ENCODE data around the gene LEPR. TPM values are rescaled to one million over a fixed set of nuclear protein-coding genes. Genes with fewer than 3 reads are reported as not detected.
A peak's percentile ranks its signal among the peaks of the same experiment; 100 is the strongest.

LEPR gene
- total RNA-seq, 2 donors from 2014 or later: 5.3 to 7.8 TPM

GRCh38 chr1:65409816-65410326 is 10.6 kb upstream of the LEPR start:
- H3K4me3 ChIP-seq: no peak overlapping the region

GRCh38 chr1:65412256-65412983 is 8.0 kb upstream of the LEPR start:
- intact Hi-C loops (cut with DNase I): no loop called here
- no peak overlapping the region for H3K27ac ChIP-seq
- WGBS, 2 donors: 83 to 87% methylated on average over 4 of the region's 4 CpGs
- DNase-seq (no peak), ATAC-seq (no peak)
- no peaks in the 10 kb centered on the region for H3K9me3 ChIP-seq
- no peak for TF ChIP-seq CTCF (IDR thresholded peaks at IDR 0.05)
- TF ChIP-seq POLR2A (IDR thresholded peaks at IDR 0.05): no peak
- H3K36me3 ChIP-seq (replicated peaks in 1 of 2; ENCODE audit: insufficient read depth in 1 of 2, low read depth in 2 of 2): no peaks in the 10 kb centered on the region
- H3K4me3 ChIP-seq: no peak overlapping the region
- no peaks in the 10 kb centered on the region for H3K4me1 ChIP-seq
- H3K27me3 ChIP-seq: no peaks in the 10 kb centered on the region

More at GRCh38 chr1:65409816-65410326, 10.6 kb upstream of the LEPR start:
- no peaks in the 10 kb centered on the region for H3K4me1 ChIP-seq
- TF ChIP-seq POLR2A (IDR thresholded peaks at IDR 0.05): no peak
- no peak for TF ChIP-seq CTCF (IDR thresholded peaks at IDR 0.05)
- H3K27ac ChIP-seq: no peak overlapping the region
- no peaks in the 10 kb centered on the region for H3K9me3 ChIP-seq
- DNase-seq (no peak), ATAC-seq (no peak)
- intact Hi-C loops (cut with DNase I): no loop called here
- H3K36me3 ChIP-seq (replicated peaks in 1 of 2; ENCODE audit: insufficient read depth in 1 of 2, low read depth in 2 of 2): no peaks in the 10 kb centered on the region
- 93 to 94% methylated on average over 4 of the region's 4 CpGs for WGBS, 2 donors
- no peaks in the 10 kb centered on the region for H3K27me3 ChIP-seq

- DNase-seq: no peak
- no peaks in the 10 kb centered on the region for H3K9me3 ChIP-seq
- 73 to 74% methylated on average over 3 of the region's 3 CpGs for WGBS, 2 donors
- H3K36me3 ChIP-seq (replicated peaks in 1 of 2; ENCODE audit: insufficient read depth in 1 of 2, low read depth in 2 of 2): no peaks in the 10 kb centered on the region
- H3K4me1 ChIP-seq: no peaks in the 10 kb centered on the region
- H3K4me3 ChIP-seq: no peak overlapping the region
- H3K27me3 ChIP-seq: no peaks in the 10 kb centered on the region
- H3K27ac ChIP-seq: no peak overlapping the region
- TF ChIP-seq CTCF (IDR thresholded peaks at IDR 0.05) (no peak), POLR2A (IDR thresholded peaks at IDR 0.05) (no peak)
- intact Hi-C loops (cut with DNase I): no loop called here
- peak; percentile 21 for ATAC-seq
These were observed 7.5 kb upstream of the LEPR start for GRCh38 chr1:65412984-65413375.

- 56 to 57% methylated on average over 4 of the region's 4 CpGs for WGBS, 2 donors
- intact Hi-C loops (cut with DNase I): no loop called here
These were observed 5.9 kb upstream of the LEPR start for GRCh38 chr1:65414538-65414937.

More at GRCh38 chr1:65414538-65414937, 5.9 kb upstream of the LEPR start:
- H3K9me3 ChIP-seq: no peaks in the 10 kb centered on the region
- DNase-seq: no peak
- H3K27ac ChIP-seq: peak overlapping the region in 1 of 4 donors; percentile 35
- H3K27me3 ChIP-seq: no peaks in the 10 kb centered on the region
- peaks cover 5% of the 10 kb centered on the region for H3K4me1 ChIP-seq
- TF ChIP-seq CTCF (IDR thresholded peaks at IDR 0.05): no peak
- TF ChIP-seq POLR2A (IDR thresholded peaks at IDR 0.05): no peak
- ATAC-seq: no peak
- H3K36me3 ChIP-seq (replicated peaks in 1 of 2; ENCODE audit: insufficient read depth in 1 of 2, low read depth in 2 of 2): no peaks in the 10 kb centered on the region
- H3K4me3 ChIP-seq: no peak overlapping the region

Data from body of pancreas (tissue), 4 donors.